OCI-LY1 (cell line): ENCODE results near the gene EIF1AX.
A peak's percentile ranks its signal among the peaks of the same experiment; 100 is the strongest.

ENCODE experiments used
- H2AFZ ChIP-seq: fragments of 200-600 bp; sonication (generic), shearing (Covaris generic); 2 replicates; pipeline ENCODE4 v1.6.0; 2014; ENCODE audit warnings: antibody characterized with exemption, mild to moderate bottlenecking, low read length
- H3F3A ChIP-seq: fragments of 200-600 bp; sonication (generic), shearing (Covaris generic); 2 replicates; pipeline ENCODE4 v1.6.0; 2014; ENCODE audit warnings: mild to moderate bottlenecking, antibody characterized with exemption, low read length, moderate library complexity; ENCODE audit not compliant: insufficient read depth
- H3K27ac ChIP-seq: fragments of 200-600 bp; sonication (generic); 2 replicates; pipeline ENCODE4 v1.5.1; 2014; ENCODE audit warnings: low read length, mixed run types, mild to moderate bottlenecking, low read depth; ENCODE audit not compliant: poor library complexity, severe bottlenecking
- H3K27me3 ChIP-seq: fragments of 200-600 bp; sonication (generic); 2 replicates; pipeline ENCODE4 v1.6.0; 2014; ENCODE audit warnings: antibody characterized with exemption, mild to moderate bottlenecking, low read length, moderate library complexity; ENCODE audit not compliant: insufficient read depth
- H3K36me3 ChIP-seq: fragments of 200-600 bp; sonication (generic); 2 replicates; pipeline ENCODE4 v1.6.1; 2014; ENCODE audit warnings: mild to moderate bottlenecking, antibody characterized with exemption, low read length, moderate library complexity, mixed read lengths; ENCODE audit not compliant: insufficient read depth
- H3K4me1 ChIP-seq: fragments of 200-600 bp; sonication (generic); 2 replicates; pipeline ENCODE4 v1.5.1; 2014; ENCODE audit warnings: mild to moderate bottlenecking, low read length, moderate library complexity; ENCODE audit not compliant: insufficient read depth, severe bottlenecking
- H3K4me2 ChIP-seq: fragments of 200-600 bp; sonication (generic), shearing (Covaris generic); 2 replicates; pipeline ENCODE4 v1.6.1; 2014; ENCODE audit warnings: low read length
- H3K4me3 ChIP-seq: fragments of 200-600 bp; sonication (generic); 2 replicates; pipeline ENCODE4 v1.5.1; 2014; ENCODE audit warnings: low read length, low read depth, mild to moderate bottlenecking, mixed read lengths; ENCODE audit not compliant: poor library complexity, severe bottlenecking
- H3K79me2 ChIP-seq: fragments of 200-600 bp; shearing (Covaris generic); 2 replicates; pipeline ENCODE4 v1.6.1; 2016; ENCODE audit warnings: mixed run types, low read length, mixed read lengths; ENCODE audit not compliant: insufficient read depth
- H3K9ac ChIP-seq: fragments of 200-600 bp; sonication (generic), shearing (Covaris generic); 2 replicates; pipeline ENCODE4 v1.6.1; 2014; ENCODE audit warnings: mild to moderate bottlenecking, low read length, mixed read lengths
- H3K9me2 ChIP-seq: fragments of 200-600 bp; sonication (generic), shearing (Covaris generic); 2 replicates; pipeline ENCODE4 v1.6.1; 2014; ENCODE audit warnings: low read depth, mild to moderate bottlenecking, low read length, mixed read lengths
- H3K9me3 ChIP-seq: fragments of 200-600 bp; shearing (Covaris generic); 2 replicates; pipeline ENCODE4 v1.6.1; 2014; ENCODE audit warnings: low read length, mixed read lengths
- H4K20me1 ChIP-seq: fragments of 200-600 bp; sonication (generic), shearing (Covaris generic); 2 replicates; pipeline ENCODE4 v1.6.0; 2016; ENCODE audit warnings: mild to moderate bottlenecking, low read length; ENCODE audit not compliant: insufficient read depth
- EZH2 ChIP-seq: fragments of 200-600 bp; sonication (generic), shearing (Covaris generic); IDR thresholded peaks from 2 replicates; pipeline ENCODE4 v1.8.0; 2017; ENCODE audit warnings: borderline replicate concordance, mixed run types, mild to moderate bottlenecking, antibody characterized with exemption, low read length, moderate library complexity, mixed read lengths
- TF ChIP-seq, protein P1 (sequence below): fragments of 200-600 bp; sonication (generic), shearing (Covaris generic); IDR thresholded peaks from 2 replicates; pipeline ENCODE4 v1.5.1; 2017; ENCODE audit warnings: mild to moderate bottlenecking, antibody characterized with exemption, low read length, moderate library complexity, mixed read lengths

The EIF1AX gene

DNA sequence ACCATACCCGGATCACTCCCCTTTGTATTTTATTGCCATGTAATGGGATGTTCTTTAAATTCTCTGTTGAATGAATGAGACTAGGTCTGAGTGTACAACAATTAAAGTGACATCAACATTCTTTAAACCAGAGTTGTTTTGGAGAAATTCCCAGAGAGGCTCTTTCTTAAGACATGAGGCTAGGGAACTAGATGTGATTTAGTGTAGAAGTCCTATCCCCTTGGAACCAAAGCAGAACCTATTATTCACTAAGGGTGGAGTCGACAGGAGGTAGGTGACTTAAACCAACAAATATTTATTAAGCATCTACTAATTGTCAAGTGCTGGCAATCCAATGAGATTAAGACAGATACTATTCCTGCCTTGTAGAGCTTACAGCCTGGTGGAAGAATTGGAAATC is 1.7 kb downstream of the EIF1AX start:
- H3K9me3 ChIP-seq: no peaks in the 10 kb centered on the region
- TF ChIP-seq, protein P1, sequence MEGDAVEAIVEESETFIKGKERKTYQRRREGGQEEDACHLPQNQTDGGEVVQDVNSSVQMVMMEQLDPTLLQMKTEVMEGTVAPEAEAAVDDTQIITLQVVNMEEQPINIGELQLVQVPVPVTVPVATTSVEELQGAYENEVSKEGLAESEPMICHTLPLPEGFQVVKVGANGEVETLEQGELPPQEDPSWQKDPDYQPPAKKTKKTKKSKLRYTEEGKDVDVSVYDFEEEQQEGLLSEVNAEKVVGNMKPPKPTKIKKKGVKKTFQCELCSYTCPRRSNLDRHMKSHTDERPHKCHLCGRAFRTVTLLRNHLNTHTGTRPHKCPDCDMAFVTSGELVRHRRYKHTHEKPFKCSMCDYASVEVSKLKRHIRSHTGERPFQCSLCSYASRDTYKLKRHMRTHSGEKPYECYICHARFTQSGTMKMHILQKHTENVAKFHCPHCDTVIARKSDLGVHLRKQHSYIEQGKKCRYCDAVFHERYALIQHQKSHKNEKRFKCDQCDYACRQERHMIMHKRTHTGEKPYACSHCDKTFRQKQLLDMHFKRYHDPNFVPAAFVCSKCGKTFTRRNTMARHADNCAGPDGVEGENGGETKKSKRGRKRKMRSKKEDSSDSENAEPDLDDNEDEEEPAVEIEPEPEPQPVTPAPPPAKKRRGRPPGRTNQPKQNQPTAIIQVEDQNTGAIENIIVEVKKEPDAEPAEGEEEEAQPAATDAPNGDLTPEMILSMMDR: no peak
- no peak for TF ChIP-seq EZH2
- H2AFZ ChIP-seq: no peak overlapping the region
- peak overlapping the region; percentile 98 for H3K9ac ChIP-seq
- H3K27me3 ChIP-seq: no peaks in the 10 kb centered on the region
- H3K27ac ChIP-seq: no peak overlapping the region
- no peaks in the 10 kb centered on the region for H4K20me1 ChIP-seq
- peaks cover 54% of the 10 kb centered on the region for H3K36me3 ChIP-seq
- H3K4me1 ChIP-seq: peaks cover 32% of the 10 kb centered on the region
- H3K9me2 ChIP-seq: no peaks in the 10 kb centered on the region
- H3K4me2 ChIP-seq: peak overlapping the region; percentile 88
- H3K79me2 ChIP-seq: peaks cover 24% of the 10 kb centered on the region
- no peaks in the 10 kb centered on the region for H3F3A ChIP-seq
- H3K4me3 ChIP-seq: peak overlapping the region; percentile 99

DNA sequence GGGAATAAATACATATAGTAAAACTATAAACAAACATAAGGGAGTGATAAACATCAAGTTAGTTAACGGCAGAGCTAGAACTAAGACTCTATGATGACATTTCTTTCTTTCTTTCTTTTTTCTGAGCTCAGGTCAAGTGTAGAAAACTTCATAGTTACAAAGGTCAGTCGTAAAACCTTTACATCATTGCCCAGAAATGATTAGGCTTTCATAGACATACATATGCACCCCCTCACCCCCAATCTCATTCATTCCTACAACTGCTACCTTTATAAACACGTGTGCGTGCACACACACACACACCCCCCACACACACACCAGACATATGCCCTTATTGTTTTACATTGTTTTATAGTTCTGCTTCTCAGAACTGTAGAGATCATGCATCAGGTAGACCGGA is 5.7 kb downstream of the EIF1AX start:
- Histone ChIP-seq H3K27ac (no peak overlapping the region), H3F3A (no peaks in the 10 kb centered on the region), H3K4me3 (no peak overlapping the region), H3K36me3 (peaks cover 85% of the 10 kb centered on the region), H4K20me1 (no peaks in the 10 kb centered on the region), H2AFZ (no peak overlapping the region), H3K4me1 (peaks cover 17% of the 10 kb centered on the region), H3K79me2 (peaks cover 19% of the 10 kb centered on the region), H3K4me2 (no peak overlapping the region), H3K9me3 (no peaks in the 10 kb centered on the region), H3K9me2 (no peaks in the 10 kb centered on the region), H3K9ac (no peak overlapping the region), H3K27me3 (no peaks in the 10 kb centered on the region)
- TF ChIP-seq, protein P1: no peak
- TF ChIP-seq EZH2: no peak

DNA sequence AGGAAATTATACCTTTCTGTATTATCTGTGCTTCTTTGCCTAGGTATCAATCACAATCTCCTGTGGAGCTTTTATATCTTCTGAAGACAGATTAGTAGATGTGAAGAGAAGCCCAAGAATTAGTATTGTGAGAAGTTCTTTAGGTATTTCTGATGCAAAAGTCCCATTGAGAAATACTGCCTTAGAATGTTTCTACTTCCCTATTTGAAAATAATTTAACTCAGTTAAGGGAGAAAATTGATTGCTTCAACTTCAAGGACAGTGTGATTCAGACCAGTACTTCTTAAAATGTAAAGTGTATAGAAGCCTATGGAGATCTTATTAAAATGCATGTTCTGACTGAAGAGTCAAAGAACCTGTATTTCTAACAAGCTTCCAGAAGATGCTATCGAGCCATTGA is 9.0 kb downstream of the EIF1AX start:
- Histone ChIP-seq H3K9me3 (no peaks in the 10 kb centered on the region), H3K36me3 (peaks cover 83% of the 10 kb centered on the region), H4K20me1 (no peaks in the 10 kb centered on the region), H3K9me2 (no peaks in the 10 kb centered on the region), H3K27ac (no peak overlapping the region), H3K27me3 (no peaks in the 10 kb centered on the region), H3K9ac (no peak overlapping the region), H3K79me2 (no peaks in the 10 kb centered on the region), H3K4me1 (no peaks in the 10 kb centered on the region), H3K4me2 (no peak overlapping the region), H3F3A (no peaks in the 10 kb centered on the region), H3K4me3 (no peak overlapping the region), H2AFZ (no peak overlapping the region)
- no peak for TF ChIP-seq EZH2
- TF ChIP-seq, protein P1: no peak
